GM21390 (cell line): ENCODE measurements around the gene UBL3.
A peak's percentile ranks its signal among the peaks of the same experiment; 100 is the strongest.

Source experiments
- ATAC-seq: cut with Tn5 transposase; IDR thresholded peaks from one replicate; pipeline ENCODE4 v1.9.1; 2021; ENCODE audit not compliant: unreplicated experiment

Gene UBL3

GRCh38 chr13:29857085-29857484, 6.7 kb upstream of the UBL3 start:
- ATAC-seq = no peak

- ATAC-seq = no peak
Observed at GRCh38 chr13:29856426-29856825, 6.0 kb upstream of the UBL3 start.

GRCh38 chr13:29855784-29856183, 5.4 kb upstream of the UBL3 start:
- no peak for ATAC-seq

GRCh38 chr13:29855009-29855408, 4.6 kb upstream of the UBL3 start:
- no peak for ATAC-seq

GRCh38 chr13:29853131-29853530, 2.7 kb upstream of the UBL3 start:
- ATAC-seq = no peak

- ATAC-seq = no peak
Observed at GRCh38 chr13:29852472-29853054, 2.1 kb upstream of the UBL3 start.

- peak; percentile 35 for ATAC-seq
Observed at GRCh38 chr13:29849731-29850212, 645 bp downstream of the UBL3 start.

- ATAC-seq = no peak
Observed at GRCh38 chr13:29849071-29849631, 1.3 kb downstream of the UBL3 start.

GRCh38 chr13:29847501-29847983, 2.9 kb downstream of the UBL3 start:
- no peak for ATAC-seq

- no peak for ATAC-seq
Observed at GRCh38 chr13:29846475-29847256, 3.8 kb downstream of the UBL3 start.

- ATAC-seq = no peak
Observed at GRCh38 chr13:29845440-29846056, 4.9 kb downstream of the UBL3 start.

- no peak for ATAC-seq
Observed at GRCh38 chr13:29844441-29844840, 6.0 kb downstream of the UBL3 start.

GRCh38 chr13:29840585-29840984, 9.8 kb downstream of the UBL3 start:
- no peak for ATAC-seq

- ATAC-seq = no peak
Observed at GRCh38 chr13:29835280-29836061, 14.9 kb downstream of the UBL3 start.

GRCh38 chr13:29832761-29833298, 17.6 kb downstream of the UBL3 start:
- ATAC-seq = no peak

- ATAC-seq = no peak
Observed at GRCh38 chr13:29830000-29830399, 20.4 kb downstream of the UBL3 start.

- ATAC-seq = no peak
Observed at GRCh38 chr13:29819143-29819542, 31.3 kb downstream of the UBL3 start.

- peak; percentile 94 for ATAC-seq
Observed at GRCh38 chr13:29817604-29818378, 32.6 kb downstream of the UBL3 start.

GRCh38 chr13:29816715-29817114, 33.7 kb downstream of the UBL3 start:
- no peak for ATAC-seq

- ATAC-seq = no peak
Observed at GRCh38 chr13:29815336-29815735, 35.1 kb downstream of the UBL3 start.
